A673 (cell line): ENCODE measurements around the gene GLRA1.

ENCODE experiments used
- CTCF ChIP-seq: fragments of 300-800, 200-600 bp; sonication (generic); conservative IDR thresholded peaks from 2 replicates; pipeline ENCODE4 v1.5.1; 2017; ENCODE audit warnings: low read depth, mild to moderate bottlenecking, antibody characterized with exemption, low read length, moderate library complexity, mixed read lengths
- EZH2 ChIP-seq: fragments of 200-600 bp; sonication (generic); IDR thresholded peaks from 2 replicates; pipeline ENCODE4 v1.6.1; 2017; ENCODE audit warnings: borderline replicate concordance, low read depth, mild to moderate bottlenecking, mixed read lengths, antibody characterized with exemption, low read length; ENCODE audit not compliant: poor library complexity, severe bottlenecking

- TF ChIP-seq CTCF (no peak), EZH2 (no peak)
Observed at GRCh38 chr5:151892393-151892792, 32.3 kb downstream of the GLRA1 start.
